Neural cell (in vitro differentiated cells): Measurements from ENCODE around the gene NCR3LG1.

Source experiments
- CTCF ChIP-seq: fragments of 450-650 bp; IDR thresholded peaks from 2 replicates; pipeline ENCODE4 v1.5.1; 2014; ENCODE audit warnings: antibody characterized with exemption, mild to moderate bottlenecking, moderate library complexity; ENCODE audit not compliant: poor library complexity, severe bottlenecking
- EP300 ChIP-seq: fragments of 450-650 bp; conservative IDR thresholded peaks from 2 replicates; pipeline ENCODE4 v1.6.1; 2014; ENCODE audit warnings: antibody characterized with exemption, mild to moderate bottlenecking, moderate library complexity; ENCODE audit not compliant: poor library complexity, severe bottlenecking
- EZH2 ChIP-seq: fragments of 200-600, 300-800 bp; shearing (Covaris generic), sonication (generic); IDR thresholded peaks from 2 replicates; pipeline ENCODE4 v1.6.1; 2014; ENCODE audit warnings: antibody characterized with exemption, low read length, borderline replicate concordance, mild to moderate bottlenecking; ENCODE audit not compliant: insufficient read depth, poor library complexity, severe bottlenecking
- MXI1 ChIP-seq: fragments of 450-650 bp; conservative IDR thresholded peaks from 2 replicates; pipeline ENCODE4 v1.6.1; 2014; ENCODE audit warnings: antibody characterized with exemption, mild to moderate bottlenecking; ENCODE audit not compliant: poor library complexity, severe bottlenecking
- POLR2AphosphoS5 ChIP-seq: IDR thresholded peaks from 2 replicates; pipeline ENCODE4 v1.6.1; 2012
- RAD21 ChIP-seq: fragments of 450-650 bp; conservative IDR thresholded peaks from 2 replicates; pipeline ENCODE4 v1.6.1; 2014; ENCODE audit warnings: antibody characterized with exemption, mild to moderate bottlenecking, moderate library complexity
- REST ChIP-seq: IDR thresholded peaks from 2 replicates; pipeline ENCODE4 v1.6.1; 2012; ENCODE audit warnings: borderline replicate concordance
- TAF1 ChIP-seq: IDR thresholded peaks from 2 replicates; pipeline ENCODE4 v1.6.1; 2012; ENCODE audit warnings: low read depth

DNA sequence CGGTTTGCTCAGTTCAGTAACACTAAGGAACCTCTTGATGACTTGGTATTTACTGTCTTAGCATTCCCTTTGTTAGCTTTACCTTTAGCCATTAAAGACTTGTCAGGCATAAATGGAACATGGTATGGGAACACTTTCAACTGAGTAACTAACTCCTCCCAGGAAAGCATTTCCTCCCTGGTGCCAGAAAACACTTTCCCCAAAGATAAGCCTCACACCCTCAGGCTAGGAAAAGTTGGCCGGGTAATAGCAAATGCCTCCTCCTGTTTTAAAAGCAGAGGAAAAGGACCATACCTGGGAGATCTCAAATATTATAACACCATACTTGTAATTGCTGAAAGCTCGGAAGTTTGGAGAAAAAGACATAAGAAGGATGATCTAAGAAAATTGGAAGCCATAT lies 24.9 kb downstream of the NCR3LG1 start:
- TF ChIP-seq EZH2, result no peak
- TF ChIP-seq CTCF, result no peak
- no peak for TF ChIP-seq EP300
- TF ChIP-seq MXI1, result no peak
- TF ChIP-seq POLR2AphosphoS5, result no peak
- no peak for TF ChIP-seq RAD21
- no peak for TF ChIP-seq TAF1
- no peak for TF ChIP-seq REST
